Fibroblast of mammary gland (primary cell): ENCODE results near the gene MPDU1.
A peak's percentile ranks its signal among the peaks of the same experiment; 100 is the strongest.

ENCODE experiments used
- DNase-seq: peaks from one replicate; pipeline ENCODE4 v3.0.0-alpha.2; 2010; ENCODE audit warnings: low read depth
- H3K4me3 ChIP-seq: 2 replicates; pipeline ENCODE4 v1.5.1; 2011; ENCODE audit warnings: low read depth, mild to moderate bottlenecking, low read length, moderate library complexity; ENCODE audit not compliant: control insufficient read depth
- CTCF ChIP-seq: conservative IDR thresholded peaks from 2 replicates; pipeline ENCODE4 v1.5.1; 2011; ENCODE audit warnings: low read depth, low read length, inconsistent platforms; ENCODE audit not compliant: control insufficient read depth, insufficient read depth

MPDU1 gene

GRCh38 chr17:7556627-7557026, 27.0 kb upstream of the MPDU1 start:
- no peak overlapping the region for H3K4me3 ChIP-seq
- DNase-seq, result no peak
- no peak for TF ChIP-seq CTCF

GRCh38 chr17:7557147-7557764, 26.4 kb upstream of the MPDU1 start:
- TF ChIP-seq CTCF, result no peak
- DNase-seq, result no peak
- H3K4me3 ChIP-seq, result no peak overlapping the region

GRCh38 chr17:7557775-7558543, 25.7 kb upstream of the MPDU1 start:
- peak overlapping the region; percentile 7 for H3K4me3 ChIP-seq
- peak; percentile 64 for DNase-seq
- no peak for TF ChIP-seq CTCF

- TF ChIP-seq CTCF, result no peak
- peak within 1 kb of the TSS; percentile 7 for H3K4me3 ChIP-seq
- DNase-seq, result no peak
Measured at GRCh38 chr17:7558544-7559319, 24.9 kb upstream of the MPDU1 start, which contains the start of gene TNFSF13. TNFSF13 (plus strand) TSS chr17:7558750; CDS start chr17:7559040, 290 bp downstream.

GRCh38 chr17:7559320-7560171, 24.1 kb upstream of the MPDU1 start:
- DNase-seq, result no peak
- TF ChIP-seq CTCF, result no peak
- H3K4me3 ChIP-seq, result no peak overlapping the region
